WTC11 (cell line): ENCODE measurements around the gene WNT11. TPM values are rescaled to one million over a fixed set of nuclear protein-coding genes. Genes with fewer than 3 reads are reported as not detected.

ENCODE experiments used
- ATAC-seq: fragments of 200-7000 bp; cut with Tn5 transposase; 2 replicates; pipeline ENCODE4 v1.10.0; 2021; ENCODE audit warnings: mild to moderate bottlenecking, moderate library complexity
- CTCF ChIA-PET: fragments of 300-600 bp; sonication (Branson Sonifier 250); formaldehyde crosslinking; loops from one replicate; lab custom pipeline; 2021; ENCODE audit warnings: antibody characterized with exemption; lab: Charles Lee
- POLR2A ChIA-PET: fragments of 350-600 bp; sonication (Branson Sonifier 250); formaldehyde crosslinking; loops from one replicate; lab custom pipeline; 2021; ENCODE audit warnings: antibody characterized with exemption; lab: Charles Lee
- DNase-seq: peaks from one replicate; pipeline ENCODE4 v3.0.0; 2021; ENCODE audit warnings: low spot score
- H3K27ac Mint-ChIP-seq: 2 replicates; pipeline ENCODE4 v1.8.0; 2021; ENCODE audit warnings: mixed read lengths
- H3K27me3 Mint-ChIP-seq: 2 replicates; pipeline ENCODE4 v1.8.0; 2021; ENCODE audit warnings: low read depth, mild to moderate bottlenecking, moderate library complexity, mixed read lengths
- H3K36me3 Mint-ChIP-seq: 2 replicates; pipeline ENCODE4 v1.8.0; 2021; ENCODE audit warnings: mixed read lengths
- H3K4me1 Mint-ChIP-seq: 2 replicates; pipeline ENCODE4 v1.8.0; 2022; ENCODE audit warnings: mixed read lengths
- H3K4me3 Mint-ChIP-seq: 2 replicates; pipeline ENCODE4 v1.8.0; 2021; ENCODE audit warnings: mild to moderate bottlenecking, moderate library complexity, mixed read lengths
- H3K9me3 Mint-ChIP-seq: 2 replicates; pipeline ENCODE4 v1.8.0; 2021; ENCODE audit warnings: mixed read lengths
- ATF1 ChIP-seq: sonication (generic); formaldehyde crosslinking; IDR thresholded peaks from 2 replicates; pipeline ENCODE4 v1.8.1; 2023; ENCODE audit warnings: mild to moderate bottlenecking, moderate library complexity, missing genetic modification reagents
- ATF2 ChIP-seq: sonication (generic); formaldehyde crosslinking; IDR thresholded peaks from 2 replicates; pipeline ENCODE4 v1.8.1; 2022; ENCODE audit warnings: low read depth, missing genetic modification reagents, borderline replicate concordance
- E2F4 ChIP-seq: sonication (generic); formaldehyde crosslinking; IDR thresholded peaks from 2 replicates; pipeline ENCODE4 v1.8.1; 2022; ENCODE audit warnings: low read depth, mild to moderate bottlenecking, moderate library complexity, missing genetic modification reagents, borderline replicate concordance
- ESRRA ChIP-seq: sonication (generic); formaldehyde crosslinking; IDR thresholded peaks from 2 replicates; pipeline ENCODE4 v1.8.1; 2022; ENCODE audit warnings: mild to moderate bottlenecking, missing genetic modification reagents, borderline replicate concordance
- FOXJ3 ChIP-seq: sonication (generic); formaldehyde crosslinking; IDR thresholded peaks from 2 replicates; pipeline ENCODE4 v1.9.0; 2021; ENCODE audit warnings: missing genetic modification reagents, mild to moderate bottlenecking, borderline replicate concordance
- FOXK1 ChIP-seq: sonication (generic); formaldehyde crosslinking; IDR thresholded peaks from 2 replicates; pipeline ENCODE4 v1.8.0; 2022; ENCODE audit warnings: mild to moderate bottlenecking, moderate library complexity, missing genetic modification reagents
- HMGA2 ChIP-seq: fragments of 250-450 bp; sonication (Bioruptor Pico); IDR thresholded peaks from 2 replicates; pipeline ENCODE4 v1.4.0; 2021; ENCODE audit warnings: mild to moderate bottlenecking, moderate library complexity
- JUN ChIP-seq: sonication (generic); formaldehyde crosslinking; IDR thresholded peaks from 2 replicates; pipeline ENCODE4 v1.8.0; 2023; ENCODE audit warnings: mild to moderate bottlenecking, missing genetic modification reagents
- MLX ChIP-seq: sonication (generic); formaldehyde crosslinking; IDR thresholded peaks from 2 replicates; pipeline ENCODE4 v1.8.1; 2023; ENCODE audit warnings: mild to moderate bottlenecking, missing genetic modification reagents, moderate library complexity
- MYBL2 ChIP-seq: sonication (generic); formaldehyde crosslinking; IDR thresholded peaks from 2 replicates; pipeline ENCODE4 v1.8.1; 2023; ENCODE audit warnings: mild to moderate bottlenecking, moderate library complexity, missing genetic modification reagents
- NFYB ChIP-seq: sonication (generic); formaldehyde crosslinking; conservative IDR thresholded peaks from 2 replicates; pipeline ENCODE4 v1.8.0; 2022; ENCODE audit warnings: low read depth, missing genetic modification reagents
- OVOL2 ChIP-seq: fragments of 250-450 bp; sonication (Bioruptor Pico); IDR thresholded peaks from 2 replicates; pipeline ENCODE4 v1.9.0; 2021; ENCODE audit warnings: mild to moderate bottlenecking, borderline replicate concordance
- RELA ChIP-seq: sonication (generic); formaldehyde crosslinking; IDR thresholded peaks from 2 replicates; pipeline ENCODE4 v1.8.1; 2022; ENCODE audit warnings: missing genetic modification reagents, mild to moderate bottlenecking, borderline replicate concordance
- ZNF281 ChIP-seq: sonication (generic); formaldehyde crosslinking; IDR thresholded peaks from 2 replicates; pipeline ENCODE4 v1.8.0; 2023; ENCODE audit warnings: mild to moderate bottlenecking, missing genetic modification reagents
- ZNF416 ChIP-seq: fragments of 250-450 bp; sonication (Bioruptor Pico); IDR thresholded peaks from 2 replicates; pipeline ENCODE4 v1.9.0; 2021; ENCODE audit warnings: mild to moderate bottlenecking, inconsistent platforms
- ZNF532 ChIP-seq: fragments of 250-450 bp; sonication (Bioruptor Pico); IDR thresholded peaks from 2 replicates; pipeline ENCODE4 v1.9.0; 2021; ENCODE audit warnings: mild to moderate bottlenecking, borderline replicate concordance
- ZNF671 ChIP-seq: fragments of 250-450 bp; sonication (Bioruptor Pico); IDR thresholded peaks from 2 replicates; pipeline ENCODE4 v1.8.0; 2021; ENCODE audit warnings: mild to moderate bottlenecking
- total RNA-seq: library from RNA; stranded (reverse); gene quantifications from 3 replicates; pipeline ENCODE4 v1.2.3, GENCODE V29; 2021

Gene WNT11
- total RNA-seq, 1 experiment from 2014 or later, result 0.79 TPM

GRCh38 chr11:76158394-76159302 is 47.7 kb downstream of the WNT11 start:
- peaks cover under 1% of the 10 kb centered on the region; the same call in 1 of the 2 replicates for H3K27me3 Mint-ChIP-seq
- TF ChIP-seq MLX (no peak), MYBL2 (CRISPR knock-in tag) (no peak), FOXJ3 (CRISPR knock-in tag) (no peak), ZNF281 (CRISPR knock-in tag) (no peak), HMGA2 (CRISPR knock-in tag) (no peak), RELA (no peak), OVOL2 (CRISPR knock-in tag) (no peak), JUN (no peak), ZNF671 (CRISPR knock-in tag) (no peak), E2F4 (CRISPR knock-in tag) (no peak), NFYB (CRISPR knock-in tag) (no peak), ATF2 (CRISPR knock-in tag) (no peak), FOXK1 (no peak), ATF1 (no peak), ZNF416 (no peak), ZNF532 (CRISPR knock-in tag) (no peak), ESRRA (no peak)
- POLR2A ChIA-PET, result no interaction called here
- DNase-seq (no peak), ATAC-seq (no peak)
- H3K27ac Mint-ChIP-seq, result no peak overlapping the region
- H3K9me3 Mint-ChIP-seq, result no peaks in the 10 kb centered on the region
- H3K4me3 Mint-ChIP-seq, result no peak overlapping the region
- no peaks in the 10 kb centered on the region; the same call in 1 of the 2 replicates for H3K4me1 Mint-ChIP-seq
- H3K36me3 Mint-ChIP-seq, result no peaks in the 10 kb centered on the region
- CTCF ChIA-PET, result interaction anchor here (0.9 to 1.1 kb wide), 2 partner anchors 161 to 262 kb away, joined by 3 to 4 read pairs; no protein-coding TSS in a partner anchor
